GM18505 (cell line): ENCODE measurements around the gene DES.

Source experiments
- ATAC-seq: cut with Tn5 transposase; IDR thresholded peaks from one replicate; pipeline ENCODE4 v1.9.1; 2021; ENCODE audit not compliant: unreplicated experiment
- POLR2A ChIP-seq: IDR thresholded peaks from 4 replicates; pipeline ENCODE4 v1.6.1; 2011; ENCODE audit warnings: borderline replicate concordance; ENCODE audit not compliant: insufficient read depth, insufficient read length; ENCODE audit errors: extremely low read depth

Gene DES

DNA sequence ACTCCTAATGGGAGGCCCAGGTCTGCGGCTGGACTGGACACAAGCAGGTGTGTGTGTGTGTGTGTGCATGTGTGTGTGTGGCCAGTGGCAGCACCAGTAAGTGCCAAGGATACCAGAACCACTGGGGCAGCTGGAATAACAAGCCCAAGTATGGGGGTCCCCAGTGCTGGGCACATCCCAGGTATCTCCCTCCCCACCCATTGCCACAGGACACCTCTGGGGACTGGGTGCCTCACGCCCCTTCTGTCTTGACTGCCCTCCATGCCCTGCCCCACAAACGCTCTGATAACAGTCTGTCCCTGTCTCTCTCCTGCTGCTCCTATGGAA, 25.5 kb downstream of the DES start:
- no peak for ATAC-seq
- no peak for TF ChIP-seq POLR2A

DNA sequence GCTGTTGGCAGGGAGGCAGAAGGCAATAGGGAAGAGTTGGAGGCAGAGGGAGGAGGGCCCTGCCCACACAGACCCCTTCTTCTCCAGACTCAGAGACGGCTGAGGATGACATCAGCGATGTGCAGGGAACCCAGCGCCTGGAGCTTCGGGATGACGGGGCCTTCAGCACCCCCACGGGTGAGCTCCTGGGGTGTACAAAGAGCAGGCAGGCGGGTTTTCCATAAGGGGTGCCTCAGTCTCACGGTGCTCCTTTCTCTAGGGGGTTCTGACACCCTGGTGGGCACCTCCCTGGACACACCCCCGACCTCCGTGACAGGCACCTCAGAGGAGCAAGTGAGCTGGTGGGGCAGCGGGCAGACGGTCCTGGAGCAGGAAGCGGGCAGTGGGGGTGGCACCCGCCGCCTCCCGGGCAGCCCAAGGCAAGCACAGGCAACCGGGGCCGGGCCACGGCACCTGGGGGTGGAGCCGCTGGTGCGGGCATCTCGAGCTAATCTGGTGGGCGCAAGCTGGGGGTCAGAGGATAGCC, 26.5 kb downstream of the DES start:
- no peak for TF ChIP-seq POLR2A
- no peak for ATAC-seq

DNA sequence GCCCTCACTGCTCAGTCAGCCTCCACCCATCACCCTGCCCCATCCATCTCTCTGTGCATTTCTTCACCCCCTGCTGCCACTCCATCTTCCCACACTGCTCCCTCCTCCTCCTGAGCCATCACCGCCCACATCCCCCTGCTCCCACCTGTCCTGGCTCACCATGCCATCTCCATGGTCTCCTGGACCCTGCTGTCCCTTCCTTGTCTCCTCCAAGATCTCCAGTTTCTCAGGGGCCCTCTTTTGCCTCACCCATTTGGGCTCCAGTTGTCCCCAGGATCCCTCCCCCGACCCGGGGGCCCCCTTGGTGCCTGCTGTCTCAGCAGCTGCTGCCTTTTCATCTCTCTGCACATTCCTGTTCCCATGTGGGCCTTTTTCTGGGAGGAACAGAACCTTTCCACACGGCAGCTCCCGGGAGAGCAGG, 27.1 kb downstream of the DES start:
- ATAC-seq, result no peak
- no peak for TF ChIP-seq POLR2A

DNA sequence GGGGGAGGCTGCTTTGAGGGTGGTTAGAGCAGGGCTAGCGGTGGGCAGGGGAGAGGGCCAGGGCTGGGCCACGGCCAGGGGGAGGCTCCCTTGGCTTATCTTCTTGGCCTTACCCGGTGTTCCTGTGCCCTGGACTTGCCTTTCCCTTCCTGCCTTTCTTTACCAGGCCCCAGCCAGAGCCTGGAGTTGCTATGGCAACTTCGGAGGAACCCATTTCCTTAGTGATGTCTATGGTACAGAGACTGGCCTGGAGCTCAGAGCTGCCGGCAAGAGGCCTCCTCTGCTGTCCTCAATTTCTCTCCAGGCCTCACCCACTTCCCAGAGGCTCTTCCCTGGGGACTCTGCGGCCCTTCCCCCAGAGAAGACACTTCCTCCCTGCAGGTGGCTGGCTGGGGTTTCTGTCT, 27.9 kb downstream of the DES start:
- ATAC-seq, result no peak
- no peak for TF ChIP-seq POLR2A

DNA sequence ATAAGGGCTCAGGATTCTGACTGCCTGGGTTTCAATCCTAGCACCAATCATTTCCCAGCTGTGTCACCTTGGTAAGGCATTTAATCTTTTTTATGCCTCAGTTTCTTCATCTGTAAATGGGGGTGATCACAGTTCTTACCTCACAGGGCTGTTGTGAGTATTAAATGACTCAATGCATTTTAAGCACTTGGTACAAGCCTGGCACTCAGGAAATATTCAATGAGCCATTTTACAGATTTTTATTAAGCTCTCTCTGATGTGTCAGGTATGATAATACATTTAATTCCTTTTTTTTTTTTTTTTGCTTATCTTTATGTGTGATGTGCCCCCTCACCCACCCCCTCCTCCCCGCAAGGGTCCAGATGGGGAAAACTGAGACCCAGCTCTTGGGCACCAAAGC, 28.5 kb downstream of the DES start:
- no peak for TF ChIP-seq POLR2A
- no peak for ATAC-seq

DNA sequence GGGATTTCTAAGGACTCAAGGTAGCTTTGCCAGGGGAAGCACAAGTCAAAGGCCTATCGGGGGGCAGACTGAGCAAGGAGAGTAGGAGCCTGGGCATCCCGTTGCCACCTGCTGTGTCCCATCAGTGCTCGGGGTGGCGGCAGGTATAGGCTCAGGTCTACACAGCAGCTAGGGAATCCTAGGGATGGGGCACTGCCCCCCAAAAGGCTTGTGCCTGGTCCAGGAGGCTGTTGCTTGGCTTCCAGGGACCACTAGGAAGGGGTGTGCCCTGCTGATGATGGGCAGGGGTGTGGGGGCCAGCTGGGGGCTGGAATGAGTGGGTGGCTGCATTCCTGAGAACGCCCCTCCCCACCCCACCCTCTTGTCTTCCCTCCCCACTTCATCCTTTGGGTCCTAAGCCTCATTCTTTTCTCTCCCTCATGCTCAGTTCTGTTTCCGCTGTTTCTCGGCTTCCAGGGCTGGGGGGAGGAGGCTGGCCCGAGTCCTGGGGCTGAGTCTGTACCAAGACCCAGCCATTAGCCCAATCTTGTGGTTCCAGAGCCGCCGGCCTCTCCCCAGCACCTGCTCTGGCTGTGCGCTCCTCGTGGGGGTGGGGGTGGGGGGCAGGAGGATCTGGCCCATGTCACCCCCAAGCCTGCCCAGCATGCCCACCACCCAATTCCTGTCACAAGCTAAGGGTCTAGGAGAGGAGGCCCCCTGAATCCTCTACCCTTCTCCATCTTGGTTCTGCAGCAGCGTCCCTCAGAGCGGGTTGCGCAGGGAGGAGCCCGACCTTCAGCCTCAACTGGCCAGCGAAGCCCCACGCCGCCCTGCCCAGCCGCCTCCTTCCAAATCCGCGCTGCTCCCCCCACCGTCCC, 29.3 kb downstream of the DES start:
- no peak for TF ChIP-seq POLR2A
- no peak for ATAC-seq

DNA sequence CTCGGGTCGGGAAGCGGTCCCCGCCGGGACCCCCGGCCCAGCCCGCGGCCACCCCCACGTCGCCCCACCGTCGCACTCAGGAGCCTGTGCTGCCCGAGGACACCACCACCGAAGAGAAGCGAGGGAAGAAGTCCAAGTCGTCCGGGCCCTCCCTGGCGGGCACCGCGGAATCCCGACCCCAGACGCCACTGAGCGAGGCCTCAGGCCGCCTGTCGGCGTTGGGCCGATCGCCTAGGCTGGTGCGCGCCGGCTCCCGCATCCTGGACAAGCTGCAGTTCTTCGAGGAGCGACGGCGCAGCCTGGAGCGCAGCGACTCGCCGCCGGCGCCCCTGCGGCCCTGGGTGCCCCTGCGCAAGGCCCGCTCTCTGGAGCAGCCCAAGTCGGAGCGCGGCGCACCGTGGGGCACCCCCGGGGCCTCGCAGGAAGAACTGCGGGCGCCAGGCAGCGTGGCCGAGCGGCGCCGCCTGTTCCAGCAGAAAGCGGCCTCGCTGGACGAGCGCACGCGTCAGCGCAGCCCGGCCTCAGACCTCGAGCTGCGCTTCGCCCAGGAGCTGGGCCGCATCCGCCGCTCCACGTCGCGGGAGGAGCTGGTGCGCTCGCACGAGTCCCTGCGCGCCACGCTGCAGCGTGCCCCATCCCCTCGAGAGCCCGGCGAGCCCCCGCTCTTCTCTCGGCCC, 30.1 kb downstream of the DES start:
- TF ChIP-seq POLR2A, result no peak
- no peak for ATAC-seq

DNA sequence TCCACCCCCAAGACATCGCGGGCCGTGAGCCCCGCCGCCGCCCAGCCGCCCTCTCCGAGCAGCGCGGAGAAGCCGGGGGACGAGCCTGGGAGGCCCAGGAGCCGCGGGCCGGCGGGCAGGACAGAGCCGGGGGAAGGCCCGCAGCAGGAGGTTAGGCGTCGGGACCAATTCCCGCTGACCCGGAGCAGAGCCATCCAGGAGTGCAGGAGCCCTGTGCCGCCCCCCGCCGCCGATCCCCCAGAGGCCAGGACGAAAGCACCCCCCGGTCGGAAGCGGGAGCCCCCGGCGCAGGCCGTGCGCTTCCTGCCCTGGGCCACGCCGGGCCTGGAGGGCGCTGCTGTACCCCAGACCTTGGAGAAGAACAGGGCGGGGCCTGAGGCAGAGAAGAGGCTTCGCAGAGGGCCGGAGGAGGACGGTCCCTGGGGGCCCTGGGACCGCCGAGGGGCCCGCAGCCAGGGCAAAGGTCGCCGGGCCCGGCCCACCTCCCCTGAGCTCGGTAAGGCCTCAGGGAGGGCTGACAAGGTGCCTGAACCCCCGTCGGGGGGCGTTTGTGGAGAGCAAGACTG, 30.7 kb downstream of the DES start:
- no peak for TF ChIP-seq POLR2A
- ATAC-seq, result no peak

DNA sequence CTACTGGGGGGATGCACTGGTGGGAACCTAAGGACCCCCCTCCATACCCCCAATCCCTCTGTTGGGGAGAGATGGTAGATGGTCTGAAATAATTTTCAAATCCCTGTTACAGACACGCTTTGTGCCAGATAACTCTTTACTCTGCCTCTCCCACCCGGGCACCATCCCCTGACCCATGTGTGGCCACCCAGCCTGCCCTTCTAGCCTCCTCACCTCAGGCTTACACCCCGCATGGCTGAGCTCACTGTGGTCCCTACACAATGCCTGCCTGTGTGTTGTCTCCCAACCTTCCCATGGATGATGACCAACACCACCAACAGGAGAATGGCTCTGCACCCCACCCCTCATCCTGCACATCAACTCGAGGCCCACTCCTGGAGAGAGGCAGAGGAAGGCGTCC, 31.4 kb downstream of the DES start:
- no peak for TF ChIP-seq POLR2A
- no peak for ATAC-seq

DNA sequence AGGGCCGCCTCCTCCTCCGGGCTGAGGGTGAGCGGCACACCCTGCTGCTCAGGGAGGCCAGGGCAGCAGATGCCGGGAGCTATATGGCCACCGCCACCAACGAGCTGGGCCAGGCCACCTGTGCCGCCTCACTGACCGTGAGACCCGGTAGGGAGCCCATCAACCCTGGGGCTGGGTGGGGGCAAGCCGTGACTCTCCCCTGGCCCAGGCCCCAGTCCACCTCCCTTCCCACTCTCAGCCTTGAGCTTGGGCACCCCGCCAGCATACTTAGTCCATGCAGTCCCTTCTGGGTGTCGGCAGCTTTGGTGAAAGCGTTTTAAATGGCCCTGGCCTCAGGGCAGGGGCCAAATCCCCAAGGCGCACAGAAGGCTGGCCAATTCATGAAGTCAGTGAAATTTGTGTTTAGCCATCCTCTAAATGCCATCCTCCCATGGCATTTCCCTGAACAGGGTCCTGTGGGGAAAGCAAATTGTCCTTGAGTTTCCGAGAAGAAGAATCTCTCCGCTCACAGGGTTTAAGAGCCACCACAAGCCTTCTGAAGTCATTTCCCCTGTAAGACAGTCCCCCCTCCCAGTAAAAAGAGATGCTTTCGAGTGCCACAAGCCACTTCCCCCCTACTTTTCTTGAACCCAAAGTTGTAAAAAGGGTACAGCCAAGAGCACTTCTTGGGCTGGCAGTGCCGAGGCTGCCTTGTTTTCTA, 33.6 kb downstream of the DES start:
- ATAC-seq, result no peak
- no peak for TF ChIP-seq POLR2A

DNA sequence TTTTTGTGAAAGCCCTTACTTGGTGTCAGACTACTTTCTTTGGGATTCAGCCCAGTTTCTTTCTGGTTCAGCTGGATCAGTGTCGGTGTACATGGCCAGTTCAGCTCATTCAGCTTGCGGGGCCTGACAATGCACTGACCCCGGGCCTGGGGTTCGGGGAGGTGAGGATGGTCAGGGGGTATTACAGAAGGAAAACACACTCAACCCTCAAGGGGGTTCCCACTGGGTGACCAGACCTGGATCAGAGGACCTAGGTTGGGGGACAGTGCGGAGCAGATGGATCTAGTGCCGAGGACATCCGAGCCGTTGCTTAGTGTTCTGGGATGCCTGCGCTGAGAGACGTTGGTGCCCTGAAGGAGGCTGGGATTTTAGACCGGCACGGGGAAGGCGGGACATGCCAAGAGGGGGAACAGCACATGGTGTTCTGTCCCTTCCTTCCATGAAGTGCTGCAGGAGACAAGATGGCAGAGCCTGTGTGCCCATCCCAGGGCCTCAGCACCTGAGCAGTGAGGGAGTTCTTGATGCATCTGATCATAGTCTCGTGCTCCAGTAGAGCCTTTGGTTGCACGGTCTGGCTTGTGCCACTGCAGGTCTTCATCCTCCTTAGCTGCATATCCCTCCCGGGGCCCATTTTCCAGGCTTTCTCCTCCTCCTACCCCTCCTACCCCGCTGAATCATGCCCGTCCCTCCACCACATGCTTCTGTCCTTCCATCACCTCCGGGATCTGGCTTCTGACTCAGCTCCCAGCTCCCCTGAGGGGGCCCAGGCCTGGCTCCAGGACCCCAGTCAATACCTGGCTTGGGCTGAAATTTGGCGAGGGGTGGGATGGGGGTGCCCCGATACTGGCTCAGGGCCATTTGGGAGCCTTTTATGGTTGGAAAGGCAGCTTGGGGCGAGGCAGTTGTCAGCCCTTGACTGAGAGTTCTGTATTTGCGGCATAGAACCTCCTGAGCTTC, 34.5 kb downstream of the DES start:
- TF ChIP-seq POLR2A, result no peak
- no peak for ATAC-seq
